NCI-H345 treated with DMSO at 0.1 percent for 48 hours (cell line): ENCODE measurements around the gene SLC24A3.

Experiments used
- DNase-seq: peaks from one replicate; lab custom pipeline; 2025; ENCODE audit not compliant: unreplicated experiment; lab: John Stamatoyannopoulos, UW

SLC24A3 gene

DNA sequence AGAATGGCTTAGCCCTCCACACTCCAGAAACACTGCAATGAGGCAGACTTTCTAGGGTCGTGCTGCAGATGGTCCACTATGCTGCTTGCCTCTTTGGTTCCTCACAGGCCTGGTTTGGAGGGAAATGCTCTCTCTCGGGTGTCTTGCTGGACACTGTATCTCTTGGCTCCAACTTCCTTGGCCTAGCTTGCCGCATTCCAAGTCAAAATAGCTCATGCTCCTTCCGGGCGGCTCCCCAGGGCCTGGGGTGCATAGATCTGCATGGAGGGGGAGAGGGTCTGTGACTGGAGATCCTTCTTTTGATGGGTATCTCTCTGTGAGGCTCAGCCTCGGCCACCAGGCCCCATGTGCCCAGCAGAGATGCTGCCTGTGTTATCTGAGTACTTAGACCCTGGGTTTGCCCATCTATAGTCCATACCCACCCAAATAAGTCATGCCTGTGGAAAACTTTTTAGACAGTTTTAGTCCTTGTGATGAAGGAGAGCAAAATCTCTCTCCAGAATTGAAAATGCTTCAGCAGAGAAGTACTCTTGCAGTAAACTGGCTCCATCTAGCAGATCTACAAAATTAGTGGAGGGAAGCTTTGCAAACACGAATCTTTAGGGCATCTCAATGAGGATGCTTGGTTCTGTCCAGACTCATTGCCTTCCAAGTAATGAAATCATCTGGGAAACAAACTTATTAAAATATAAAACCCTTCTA, 281.5 kb downstream of the SLC24A3 start:
- no peak for DNase-seq

DNA sequence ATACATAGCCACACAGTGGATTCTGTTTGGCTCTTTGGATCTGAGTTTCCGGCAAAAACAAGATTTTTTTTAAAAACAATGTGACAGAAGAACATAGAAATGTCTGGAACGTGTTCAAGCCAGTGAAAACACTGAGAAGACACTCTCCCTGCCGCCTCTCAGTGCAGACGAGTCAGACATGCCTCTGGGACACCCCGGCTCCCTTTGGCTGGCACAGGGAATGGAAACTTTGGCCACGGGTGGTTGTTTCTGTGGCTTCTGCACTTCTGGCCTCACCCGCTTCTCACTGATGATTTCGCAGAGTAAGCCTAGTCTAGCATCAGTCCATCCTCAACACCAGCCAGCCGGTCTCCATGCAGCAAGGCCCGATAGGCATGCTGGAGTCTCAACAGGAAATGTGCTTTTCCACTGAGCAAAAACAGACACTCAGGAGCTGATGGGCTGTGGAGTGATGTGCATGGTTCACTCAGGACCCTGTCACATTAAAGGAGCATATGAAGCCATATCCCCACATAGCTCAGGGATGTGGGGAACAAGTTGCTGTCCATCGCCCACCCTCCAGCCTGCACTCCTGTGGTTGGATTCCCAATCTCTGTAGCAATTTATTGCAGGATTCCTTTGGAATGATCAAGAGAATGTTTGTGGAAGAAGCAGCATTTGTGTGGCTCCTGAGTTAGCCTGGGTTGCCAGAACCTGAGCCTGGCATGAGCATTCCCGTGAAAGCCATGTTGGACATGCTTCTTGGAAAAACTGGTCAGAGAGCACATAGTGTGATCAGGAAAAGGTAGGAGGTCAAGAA, 283.7 kb downstream of the SLC24A3 start:
- DNase-seq, result no peak

DNA sequence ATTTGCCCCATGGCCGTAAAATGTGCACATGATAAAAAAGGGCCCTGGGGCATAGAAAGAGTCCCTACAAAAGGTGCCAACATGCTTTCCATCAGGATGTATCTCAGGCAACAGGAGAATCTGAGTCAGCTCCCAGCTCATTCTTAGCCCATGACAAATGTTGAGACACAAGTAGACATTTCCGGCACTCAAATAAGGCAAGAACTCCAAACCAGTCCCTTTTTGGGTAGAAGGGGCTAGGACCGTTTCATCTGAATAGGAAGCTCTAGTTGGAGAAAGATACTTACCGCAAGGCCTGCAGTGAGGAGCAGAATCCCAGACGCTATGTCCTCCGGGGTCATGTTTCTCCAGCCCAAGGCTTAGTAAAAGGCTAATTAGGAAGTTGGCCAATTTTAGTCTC, 284.6 kb downstream of the SLC24A3 start:
- no peak for DNase-seq

DNA sequence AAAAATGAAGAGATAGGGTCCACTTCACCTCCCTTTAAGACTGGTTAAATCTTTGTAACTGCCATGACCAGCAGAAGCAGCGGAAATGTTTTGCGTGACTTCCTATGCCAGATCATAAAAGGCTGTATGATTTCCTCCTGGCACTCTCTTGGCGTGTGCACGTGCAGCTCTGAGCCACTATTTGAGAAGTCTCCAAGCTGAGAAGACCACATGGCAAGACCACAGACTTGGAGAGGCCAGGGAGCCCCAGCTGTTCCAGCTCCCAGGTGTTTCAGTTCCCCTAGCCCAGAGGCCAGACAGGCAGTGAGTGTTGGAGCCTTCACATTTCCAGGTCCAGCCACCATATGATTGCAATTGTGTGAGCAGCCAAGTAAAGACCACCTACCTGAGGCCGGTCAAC, 286.3 kb downstream of the SLC24A3 start:
- no peak for DNase-seq

DNA sequence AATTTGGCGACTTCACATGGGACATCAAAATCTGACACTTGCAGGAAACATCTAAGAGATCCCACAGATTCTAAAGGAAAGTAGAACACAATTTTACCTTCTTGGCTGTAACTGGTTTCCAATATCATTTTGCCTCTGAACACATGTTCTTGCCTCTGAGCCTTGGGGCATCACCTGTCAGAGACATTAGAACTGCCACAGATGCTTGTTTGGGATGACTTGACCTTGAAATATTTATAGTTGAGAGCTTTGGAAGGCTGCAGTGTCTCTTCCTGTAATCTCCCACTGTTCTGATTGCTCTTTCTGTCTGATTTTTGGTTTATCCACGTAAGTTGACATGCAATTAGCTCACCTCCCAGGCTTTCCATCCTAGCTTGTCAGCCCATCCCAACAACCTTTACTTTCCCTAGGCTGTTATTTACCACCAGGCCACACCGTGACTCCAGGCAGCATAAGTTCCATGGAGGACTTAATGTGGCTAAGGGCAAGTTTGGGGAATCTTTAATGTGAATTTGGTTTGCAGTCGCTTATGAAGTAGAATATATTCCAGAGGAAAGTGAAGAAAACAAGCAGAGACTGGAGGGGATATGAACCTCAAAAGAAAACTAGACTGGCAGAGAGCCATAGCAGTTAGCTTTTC, 289.2 kb downstream of the SLC24A3 start:
- DNase-seq, result no peak

DNA sequence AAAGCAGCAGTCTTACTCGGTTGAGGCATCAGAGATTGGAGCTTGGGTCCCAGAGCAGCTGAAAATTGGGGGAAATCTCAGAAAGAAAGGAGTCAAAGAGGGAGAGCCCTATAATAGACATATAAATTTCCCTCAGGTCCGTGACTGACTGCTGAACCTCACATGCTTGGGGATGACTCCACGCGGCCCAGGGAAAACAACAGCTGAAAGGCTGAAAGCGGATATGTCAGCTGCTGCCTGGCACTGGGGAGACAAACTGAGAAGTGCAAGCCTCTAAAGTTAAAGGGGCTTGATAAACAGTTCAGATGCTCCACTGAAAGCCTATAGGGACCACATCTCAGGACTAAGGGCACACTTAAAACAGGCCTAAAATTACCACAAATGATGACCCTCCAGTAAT, 289.7 kb downstream of the SLC24A3 start:
- DNase-seq, result no peak

DNA sequence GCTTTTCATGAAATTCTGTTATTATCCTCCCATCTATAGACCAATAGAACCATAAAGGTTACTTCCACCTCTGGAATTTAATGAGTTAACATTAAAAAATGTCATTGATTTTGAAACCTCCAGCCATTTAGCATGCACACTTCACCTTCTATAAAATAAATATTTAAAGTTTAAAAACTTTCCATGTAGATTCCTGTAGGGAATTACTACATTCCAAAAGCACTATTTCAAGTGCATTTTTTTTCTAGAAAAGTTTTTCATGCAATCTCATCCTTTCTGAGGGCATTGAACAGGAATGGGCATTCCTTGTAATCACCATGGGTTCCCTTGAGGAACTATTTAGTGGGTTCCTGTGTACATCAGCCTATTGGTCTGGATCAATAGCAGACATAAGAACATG, 291.8 kb downstream of the SLC24A3 start:
- DNase-seq, result no peak

DNA sequence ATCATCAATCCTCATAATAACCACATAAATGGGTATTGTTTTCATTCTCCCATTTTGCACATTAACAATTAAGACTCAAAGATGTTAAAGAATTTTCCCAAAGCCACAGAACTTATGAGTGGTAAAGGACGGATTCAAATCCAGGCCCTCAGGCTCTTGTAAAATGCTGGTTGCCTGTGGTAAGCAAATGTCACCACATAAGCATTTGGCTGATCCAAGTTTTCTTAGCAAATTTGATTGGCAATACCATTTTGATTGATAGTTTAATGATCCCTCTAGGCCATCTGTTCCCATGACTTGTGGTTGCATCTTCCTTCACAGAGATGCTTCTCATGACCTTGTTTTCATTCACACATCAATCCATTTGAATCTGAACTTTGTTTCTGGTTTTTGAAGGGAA, 293.6 kb downstream of the SLC24A3 start:
- DNase-seq, result no peak

DNA sequence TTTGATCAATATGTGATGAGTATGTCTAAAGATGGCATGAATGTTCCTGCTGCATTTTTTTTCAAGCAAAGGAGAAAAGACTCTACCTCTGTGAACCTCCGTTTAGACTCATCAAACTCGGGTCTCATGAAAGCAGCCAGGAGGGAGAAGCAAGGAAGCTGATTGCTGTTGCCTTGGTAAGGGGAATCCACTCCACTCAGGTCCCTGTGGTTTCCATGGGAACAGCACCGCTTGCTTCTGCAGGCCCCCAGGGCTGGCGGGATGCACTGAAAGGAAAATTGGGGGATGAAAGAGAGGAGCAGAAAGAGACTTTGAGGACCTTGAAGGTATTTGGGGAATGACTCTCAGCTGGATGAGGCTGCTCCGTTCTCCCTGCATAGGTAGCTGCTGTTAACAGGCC, 296.0 kb downstream of the SLC24A3 start:
- no peak for DNase-seq

DNA sequence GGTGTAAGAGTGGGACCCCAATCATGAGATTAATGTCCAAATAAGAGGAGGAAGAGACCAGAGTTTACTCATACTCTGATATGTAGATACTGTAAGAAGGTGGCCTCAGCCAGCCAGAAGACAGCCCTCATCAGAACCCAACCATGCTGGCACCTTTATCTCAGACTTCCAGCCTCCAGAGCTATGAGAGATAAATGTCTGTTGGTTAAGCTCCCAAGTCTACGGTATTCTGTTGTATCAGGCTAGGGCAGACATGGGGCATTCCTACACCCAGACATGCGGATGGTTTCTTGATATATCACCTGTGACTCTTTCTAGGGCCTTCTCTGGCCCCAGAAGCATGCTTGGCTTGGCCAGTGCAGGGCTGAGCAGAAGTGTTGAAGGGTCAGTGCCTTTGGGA, 298.2 kb downstream of the SLC24A3 start:
- no peak for DNase-seq

DNA sequence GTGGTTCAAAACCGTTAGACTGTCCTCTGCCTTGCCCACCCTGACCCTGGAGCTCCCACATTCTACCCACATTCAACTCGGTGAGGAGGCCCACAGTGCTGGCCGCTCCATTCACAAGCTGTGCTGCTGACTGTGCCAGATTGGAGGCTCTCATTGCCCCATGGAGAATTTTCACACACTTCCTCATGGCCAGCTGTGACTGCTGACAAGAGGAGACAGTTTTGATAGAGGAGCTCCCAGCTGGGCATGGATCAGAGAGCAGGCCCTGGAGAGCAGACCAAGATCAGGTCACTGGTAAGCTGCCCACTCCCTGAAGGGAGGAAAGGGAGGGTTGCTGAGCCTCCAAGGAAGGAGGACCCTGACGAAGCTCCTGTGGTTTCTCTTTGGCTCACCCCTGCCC, 299.5 kb downstream of the SLC24A3 start:
- no peak for DNase-seq

DNA sequence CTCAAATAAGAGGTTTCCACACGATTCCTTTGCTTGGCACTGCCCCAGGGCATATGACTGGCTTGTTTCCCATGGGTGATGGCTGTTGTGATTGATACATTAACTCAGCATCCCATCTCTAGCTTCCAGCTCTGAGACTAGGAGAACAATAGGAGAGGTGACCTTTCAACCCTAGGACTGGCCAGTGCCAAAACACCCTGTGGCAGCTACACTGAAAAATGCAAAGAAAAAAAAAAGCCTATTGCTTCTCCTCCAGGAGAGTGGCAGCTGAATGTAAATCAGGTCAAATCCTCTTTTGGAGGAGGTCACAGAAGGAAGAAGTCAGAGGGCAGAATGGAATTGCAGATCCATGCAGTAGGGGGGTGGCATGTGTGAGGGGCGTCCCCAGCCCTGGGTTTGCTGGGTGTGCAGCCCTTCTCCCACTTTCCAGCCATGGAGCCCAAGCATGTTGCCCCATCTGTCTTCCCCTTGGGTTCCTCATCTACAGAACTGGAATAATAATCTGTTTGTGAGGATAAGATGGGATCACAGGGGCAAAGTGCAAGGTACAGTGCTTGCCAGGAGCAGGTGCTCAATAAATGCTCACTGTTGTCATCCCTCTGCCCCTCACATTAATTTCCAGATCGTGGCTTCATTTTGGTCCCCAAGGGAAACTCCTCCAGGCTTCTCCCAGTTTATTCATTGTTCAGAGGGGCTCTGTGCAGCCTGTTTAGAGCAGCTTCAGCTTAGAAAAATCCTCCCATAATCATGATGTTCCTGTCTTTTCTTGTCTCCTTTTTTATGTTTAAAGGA, 300.6 kb downstream of the SLC24A3 start:
- no peak for DNase-seq

DNA sequence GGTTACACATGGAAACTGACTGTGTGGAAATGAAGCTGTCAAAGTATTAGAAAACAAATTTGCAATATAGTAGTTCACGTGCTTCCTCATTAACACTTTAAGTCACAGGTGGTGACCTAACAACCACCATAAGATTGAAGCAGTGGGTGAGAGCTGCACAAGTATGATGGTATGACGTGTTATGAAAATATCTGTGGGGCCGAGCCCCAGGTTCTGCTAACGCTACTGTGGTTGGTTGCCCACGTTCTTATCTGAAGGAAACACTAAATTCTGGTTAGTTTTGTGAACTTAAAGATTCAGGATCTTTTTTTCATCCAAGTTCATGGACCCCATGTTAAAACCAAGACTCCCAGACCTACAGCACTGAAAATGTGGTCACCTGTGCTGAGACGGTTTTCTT, 302.6 kb downstream of the SLC24A3 start:
- DNase-seq, result no peak

DNA sequence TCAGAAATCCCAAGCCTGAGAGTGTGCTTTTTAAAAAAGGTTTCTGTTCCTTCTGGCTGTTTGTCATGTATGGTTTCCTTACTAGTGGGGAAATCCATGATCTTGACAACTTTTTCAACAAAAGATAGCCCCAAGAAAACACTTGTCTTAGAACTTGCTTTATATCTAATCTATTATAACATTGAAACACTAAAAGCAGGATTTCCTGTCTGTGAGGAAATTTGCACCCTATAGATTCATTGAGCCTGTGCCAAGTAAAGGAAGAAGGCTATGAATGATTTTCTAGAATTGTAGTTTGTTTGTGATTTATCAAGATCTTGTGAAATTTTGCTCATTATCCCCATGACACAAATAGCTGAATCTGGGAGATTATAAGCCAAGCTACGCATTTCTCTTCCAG, 307.0 kb downstream of the SLC24A3 start:
- DNase-seq, result no peak

DNA sequence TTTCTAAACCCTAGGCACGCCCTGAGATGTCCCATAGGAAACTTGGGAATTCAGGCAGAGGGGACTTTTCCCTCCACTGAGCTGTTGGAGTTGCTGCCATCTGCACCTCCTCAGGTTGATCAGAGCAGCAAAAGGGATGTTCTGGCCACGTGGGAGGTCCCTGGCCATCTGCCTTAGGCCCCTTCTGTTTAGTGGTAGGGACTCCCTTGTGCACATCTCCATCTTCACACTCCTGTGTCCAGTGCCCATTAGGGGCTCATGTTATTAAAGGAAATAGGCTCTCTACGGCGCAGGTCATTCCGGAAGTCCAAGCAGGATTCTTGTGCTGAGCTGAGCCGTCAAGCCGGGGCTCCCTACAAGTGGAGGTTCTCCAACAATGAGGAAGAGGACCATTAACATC, 307.8 kb downstream of the SLC24A3 start:
- no peak for DNase-seq

DNA sequence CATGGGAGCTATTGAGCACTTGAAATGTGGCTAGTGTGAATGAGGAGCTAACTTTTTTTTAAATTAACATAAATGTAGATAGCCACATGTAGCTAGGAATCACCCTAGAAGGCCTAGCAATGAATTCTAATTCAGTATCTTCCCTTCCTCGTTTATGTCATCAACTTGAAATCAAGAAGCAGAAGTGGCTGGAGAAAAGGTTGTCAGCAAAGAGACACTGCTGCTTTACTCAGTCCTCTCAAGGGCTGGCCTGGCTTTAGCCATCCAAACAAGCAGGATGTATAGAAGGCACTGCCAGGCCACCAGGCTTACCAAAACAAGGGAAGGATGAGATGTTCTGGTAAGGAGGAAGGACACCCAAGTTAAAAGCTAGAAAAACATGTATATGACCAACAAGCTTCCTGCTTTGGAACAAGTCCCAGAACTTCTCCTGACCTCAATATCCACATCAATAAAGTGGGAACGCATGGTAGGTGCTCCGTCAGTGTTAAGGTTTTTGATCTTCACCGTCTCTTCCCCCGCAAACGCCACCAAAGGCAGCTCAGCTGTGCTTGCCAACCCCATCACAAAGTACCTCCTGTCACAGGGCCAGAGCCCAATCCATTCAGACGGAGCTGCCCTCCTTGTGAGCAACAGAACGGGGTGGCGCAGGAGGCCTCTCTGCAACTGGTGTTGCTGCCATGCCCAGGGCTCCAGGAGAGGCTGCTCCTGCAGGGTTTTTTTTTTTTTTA, 309.8 kb downstream of the SLC24A3 start:
- DNase-seq, result no peak

DNA sequence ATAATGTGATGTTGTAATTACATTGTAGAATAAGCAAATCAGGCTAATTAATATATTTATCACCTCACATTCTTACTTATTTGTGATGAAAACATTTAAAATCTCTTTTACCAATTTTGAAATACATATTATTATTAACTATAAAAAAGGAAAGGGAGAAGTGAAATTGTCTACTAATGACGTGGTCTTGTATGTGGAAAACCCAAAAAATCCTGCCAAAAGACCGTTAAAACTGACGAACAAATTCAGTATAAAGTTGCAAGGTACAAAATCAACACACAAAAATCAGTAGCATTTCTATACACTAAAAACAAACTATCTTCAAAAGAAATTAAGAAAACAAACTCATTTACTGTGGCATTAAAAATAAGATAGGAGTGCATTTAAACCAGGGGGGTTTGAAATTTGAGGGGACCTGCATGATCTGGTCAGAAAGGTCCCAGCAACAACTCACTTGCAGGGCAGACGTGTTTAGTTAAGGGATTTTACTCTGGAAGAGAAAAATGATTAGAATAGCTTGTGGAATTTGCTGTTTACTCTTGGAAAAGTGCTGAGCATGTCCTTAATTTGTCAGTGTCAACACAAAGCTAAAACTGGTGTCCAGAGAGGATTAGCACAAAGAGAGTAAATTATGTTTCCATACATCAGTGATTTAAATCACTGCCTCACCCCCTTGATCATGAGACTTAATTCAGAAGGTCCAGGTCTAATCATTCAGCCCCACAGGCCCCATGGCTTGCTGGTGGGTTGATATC, 310.6 kb downstream of the SLC24A3 start:
- no peak for DNase-seq

DNA sequence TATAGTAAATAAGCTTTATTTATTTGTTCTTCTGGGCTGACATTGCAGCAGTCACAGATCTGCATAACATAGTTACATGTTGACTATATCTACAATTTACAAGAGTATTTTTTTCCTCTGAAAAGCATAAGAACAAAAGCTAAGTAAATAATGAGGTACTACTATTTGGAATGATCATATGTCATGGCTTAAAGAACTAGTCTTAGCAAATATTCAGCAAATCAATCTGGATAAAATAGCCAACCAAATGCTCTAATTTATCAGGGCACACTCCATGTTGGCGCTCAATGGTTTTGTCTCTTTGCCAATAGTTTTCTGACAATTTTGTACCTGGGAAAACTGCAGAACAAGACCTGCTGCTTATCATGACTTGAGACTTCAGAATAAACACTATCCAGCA, 312.2 kb downstream of the SLC24A3 start:
- no peak for DNase-seq

DNA sequence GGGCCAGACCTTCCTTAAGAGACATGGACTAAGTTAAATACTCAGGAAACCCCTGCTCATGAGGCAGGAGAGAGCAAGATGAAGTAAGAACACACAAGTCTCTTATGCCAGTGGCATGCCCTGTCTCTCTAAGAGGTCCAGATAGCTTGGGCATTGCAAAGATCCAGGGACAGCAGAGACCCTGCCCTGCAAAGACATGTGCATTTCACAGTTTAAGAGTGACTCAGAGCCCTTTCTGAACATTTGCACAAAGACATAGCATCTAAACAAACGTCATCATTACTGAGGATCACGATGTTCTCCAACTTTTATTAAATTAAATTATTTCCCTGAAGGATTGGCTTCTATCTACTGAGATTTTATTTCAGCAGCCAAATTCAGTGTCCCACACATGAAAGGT, 315.1 kb downstream of the SLC24A3 start:
- DNase-seq, result no peak
